ENCODE measurements around the gene PIK3R1. TPM values are rescaled to one million over a fixed set of nuclear protein-coding genes. Genes with fewer than 3 reads are reported as not detected.

PIK3R1 gene
- total RNA-seq, 1 experiment from 2014 or later, result 1.7 TPM

DNA sequence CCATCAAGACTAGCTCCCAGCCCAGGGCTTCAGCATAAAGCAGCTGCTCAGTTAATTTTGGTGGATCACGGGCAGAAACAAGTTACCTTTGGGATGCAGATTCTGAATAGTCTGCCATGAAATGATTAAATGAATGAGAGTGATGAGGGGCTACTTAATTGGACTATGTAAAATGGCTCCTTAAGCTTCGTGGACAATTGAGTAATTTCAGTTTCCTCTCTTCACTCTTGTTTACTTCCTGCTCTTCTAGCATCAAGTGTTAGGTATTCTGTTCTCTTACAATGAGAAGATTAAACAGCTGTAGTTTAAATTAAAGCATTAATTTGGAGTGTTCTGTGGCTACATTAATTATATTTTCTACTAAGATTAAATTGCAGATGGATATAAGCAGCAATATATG lies 28.1 kb downstream of the PIK3R1 start:
- H3K4me3 ChIP-seq (ENCODE audit: low read length), result no peak overlapping the region
- H3K9me2 ChIP-seq (replicated peaks; ENCODE audit: low read length), result no peaks in the 10 kb centered on the region
- H3K27me3 ChIP-seq (ENCODE audit: low read length), result no peaks in the 10 kb centered on the region
- H3F3A ChIP-seq (ENCODE audit: low read length, unreplicated experiment), result no peaks in the 10 kb centered on the region
- H3K27ac ChIP-seq (ENCODE audit: low read length), result no peak overlapping the region
- H3K79me2 ChIP-seq (ENCODE audit: low read length), result no peaks in the 10 kb centered on the region
- BruUV-seq (replicated peaks), result no TSS peak
- no peaks in the 10 kb centered on the region for H4K20me1 ChIP-seq (ENCODE audit: low read length)
- no peak overlapping the region for H3K9ac ChIP-seq (ENCODE audit: low read length)
- TF ChIP-seq, protein P1, sequence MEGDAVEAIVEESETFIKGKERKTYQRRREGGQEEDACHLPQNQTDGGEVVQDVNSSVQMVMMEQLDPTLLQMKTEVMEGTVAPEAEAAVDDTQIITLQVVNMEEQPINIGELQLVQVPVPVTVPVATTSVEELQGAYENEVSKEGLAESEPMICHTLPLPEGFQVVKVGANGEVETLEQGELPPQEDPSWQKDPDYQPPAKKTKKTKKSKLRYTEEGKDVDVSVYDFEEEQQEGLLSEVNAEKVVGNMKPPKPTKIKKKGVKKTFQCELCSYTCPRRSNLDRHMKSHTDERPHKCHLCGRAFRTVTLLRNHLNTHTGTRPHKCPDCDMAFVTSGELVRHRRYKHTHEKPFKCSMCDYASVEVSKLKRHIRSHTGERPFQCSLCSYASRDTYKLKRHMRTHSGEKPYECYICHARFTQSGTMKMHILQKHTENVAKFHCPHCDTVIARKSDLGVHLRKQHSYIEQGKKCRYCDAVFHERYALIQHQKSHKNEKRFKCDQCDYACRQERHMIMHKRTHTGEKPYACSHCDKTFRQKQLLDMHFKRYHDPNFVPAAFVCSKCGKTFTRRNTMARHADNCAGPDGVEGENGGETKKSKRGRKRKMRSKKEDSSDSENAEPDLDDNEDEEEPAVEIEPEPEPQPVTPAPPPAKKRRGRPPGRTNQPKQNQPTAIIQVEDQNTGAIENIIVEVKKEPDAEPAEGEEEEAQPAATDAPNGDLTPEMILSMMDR (conservative IDR thresholded peaks at IDR 0.05; ENCODE audit: low read depth, low read length), result no peak
- TF ChIP-seq EZH2 (IDR thresholded peaks at IDR 0.05; ENCODE audit: low read length, unreplicated experiment), result no peak
- no peak for TF ChIP-seq EZH2phosphoT487 (IDR thresholded peaks at IDR 0.05; ENCODE audit: borderline replicate concordance, low read length)
- intact Hi-C loops (cut with micrococcal nuclease), result no loop called here
- H2AFZ ChIP-seq (ENCODE audit: low read length), result no peak overlapping the region
- DNase-seq (no peak), ATAC-seq (no peak)
- CTCF ChIA-PET, result no interaction called here
- no peaks in the 10 kb centered on the region for H3K4me1 ChIP-seq (ENCODE audit: insufficient read depth, low read length)
- no peaks in the 10 kb centered on the region for H3K36me3 ChIP-seq (ENCODE audit: low read depth, low read length)
- H3K9me3 ChIP-seq (ENCODE audit: low read length), result no peaks in the 10 kb centered on the region
- no peak overlapping the region for H3K4me2 ChIP-seq (ENCODE audit: low read length)
- POLR2A ChIA-PET (ENCODE audit: unreplicated experiment), result no interaction called here

DNA sequence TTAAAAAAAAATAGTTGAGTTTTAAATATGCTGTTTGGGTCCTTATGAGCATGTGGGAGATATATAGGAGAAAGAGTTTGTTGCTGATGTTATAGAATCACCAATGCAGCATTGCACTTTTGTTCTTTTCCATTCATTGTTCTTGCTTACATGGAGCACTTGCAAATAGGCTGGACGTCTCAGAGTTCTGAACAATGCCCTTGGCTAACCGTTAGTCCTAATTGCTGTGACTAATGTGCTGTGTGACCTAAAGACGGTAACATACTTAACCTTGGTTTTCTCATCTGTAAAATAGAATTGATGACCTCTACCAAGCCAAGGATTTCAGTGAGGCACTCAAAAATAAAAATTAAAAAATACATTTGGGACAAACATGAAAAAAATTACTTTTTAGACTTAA lies 29.8 kb downstream of the PIK3R1 start:
- Histone ChIP-seq H3F3A (ENCODE audit: low read length, unreplicated experiment) (no peaks in the 10 kb centered on the region), H3K4me1 (ENCODE audit: insufficient read depth, low read length) (no peaks in the 10 kb centered on the region), H3K27me3 (ENCODE audit: low read length) (no peaks in the 10 kb centered on the region), H3K9ac (ENCODE audit: low read length) (no peak overlapping the region), H2AFZ (ENCODE audit: low read length) (no peak overlapping the region), H3K9me3 (ENCODE audit: low read length) (no peaks in the 10 kb centered on the region), H3K79me2 (ENCODE audit: low read length) (no peaks in the 10 kb centered on the region), H4K20me1 (ENCODE audit: low read length) (no peaks in the 10 kb centered on the region), H3K9me2 (replicated peaks; ENCODE audit: low read length) (no peaks in the 10 kb centered on the region), H3K27ac (ENCODE audit: low read length) (no peak overlapping the region), H3K4me3 (ENCODE audit: low read length) (no peak overlapping the region), H3K4me2 (ENCODE audit: low read length) (no peak overlapping the region), H3K36me3 (ENCODE audit: low read depth, low read length) (no peaks in the 10 kb centered on the region)
- CTCF ChIA-PET, result no interaction called here
- POLR2A ChIA-PET (ENCODE audit: unreplicated experiment), result no interaction called here
- TF ChIP-seq EZH2phosphoT487 (IDR thresholded peaks at IDR 0.05; ENCODE audit: borderline replicate concordance, low read length) (no peak), EZH2 (IDR thresholded peaks at IDR 0.05; ENCODE audit: low read length, unreplicated experiment) (no peak)
- no peak for DNase-seq
- BruUV-seq (replicated peaks), result no TSS peak
- ATAC-seq, result no peak
- intact Hi-C loops (cut with micrococcal nuclease), result no loop called here

DNA sequence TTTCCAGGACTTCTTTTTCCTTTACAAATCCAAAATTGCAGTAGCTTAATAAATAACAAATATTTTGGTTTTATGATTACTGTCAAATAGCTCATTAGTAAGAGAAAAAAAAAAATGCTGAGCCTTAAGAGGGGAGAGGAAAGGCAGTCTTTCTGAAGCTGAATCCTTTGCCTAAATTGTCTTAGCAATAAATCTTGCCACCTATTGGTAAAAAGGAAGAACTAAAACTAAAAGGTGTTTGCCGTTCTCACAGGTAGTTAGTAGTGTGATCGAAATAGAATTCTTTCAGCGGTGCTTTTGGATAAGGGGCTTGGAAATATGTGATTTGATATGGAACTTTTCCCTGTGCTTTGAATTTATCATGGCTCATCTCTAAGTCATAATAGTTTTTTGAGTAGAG lies 31.2 kb downstream of the PIK3R1 start:
- Histone ChIP-seq H3K4me3 (ENCODE audit: low read length) (no peak overlapping the region), H3K79me2 (ENCODE audit: low read length) (no peaks in the 10 kb centered on the region), H3K4me1 (ENCODE audit: insufficient read depth, low read length) (no peaks in the 10 kb centered on the region), H3F3A (ENCODE audit: low read length, unreplicated experiment) (no peaks in the 10 kb centered on the region), H3K36me3 (ENCODE audit: low read depth, low read length) (no peaks in the 10 kb centered on the region), H3K9me3 (ENCODE audit: low read length) (no peaks in the 10 kb centered on the region), H3K4me2 (ENCODE audit: low read length) (no peak overlapping the region), H2AFZ (ENCODE audit: low read length) (no peak overlapping the region), H3K9me2 (replicated peaks; ENCODE audit: low read length) (no peaks in the 10 kb centered on the region), H3K9ac (ENCODE audit: low read length) (no peak overlapping the region), H4K20me1 (ENCODE audit: low read length) (no peaks in the 10 kb centered on the region), H3K27ac (ENCODE audit: low read length) (no peak overlapping the region), H3K27me3 (ENCODE audit: low read length) (no peaks in the 10 kb centered on the region)
- CTCF ChIA-PET, result interaction anchor here (0.6 kb wide), 1 partner anchor 860 kb away, joined by 4 read pairs; no protein-coding TSS in a partner anchor
- DNase-seq (no peak), ATAC-seq (no peak)
- POLR2A ChIA-PET (ENCODE audit: unreplicated experiment), result no interaction called here
- TF ChIP-seq, protein P1 (conservative IDR thresholded peaks at IDR 0.05; ENCODE audit: low read depth, low read length), result 0 out of 2 replicates have a peak, but pooled peaks have one; percentile 27
- no peak for TF ChIP-seq EZH2phosphoT487 (IDR thresholded peaks at IDR 0.05; ENCODE audit: borderline replicate concordance, low read length)
- TF ChIP-seq EZH2 (IDR thresholded peaks at IDR 0.05; ENCODE audit: low read length, unreplicated experiment), result no peak
- intact Hi-C loops (cut with micrococcal nuclease), result no loop called here
- BruUV-seq (replicated peaks), result no TSS peak

Measured in PC-3 (cell line).